ENCODE results near the gene FAM131B. TPM values are rescaled to one million over a fixed set of nuclear protein-coding genes. Genes with fewer than 3 reads are reported as not detected.

FAM131B gene
- 0.98 and 2.7 TPM in 2 replicates for total RNA-seq (ENCODE audit: low replicate concordance)

GRCh38 chr7:143362131-143363015 lies at the start of gene FAM131B:
Gene FAM131B (minus strand): TSS chr7:143362713. CDS start chr7:143362603, 110 bp downstream.

GRCh38 chr7:143408686-143409561 lies 46.4 kb upstream of the FAM131B start, which contains the start of gene EPHA1:
Gene EPHA1 (minus strand): TSS chr7:143408856. CDS start chr7:143408805, 51 bp downstream.

GRCh38 chr7:143380646-143381426 lies 18.3 kb upstream of the FAM131B start, which contains the start of gene ZYX:
Gene ZYX (plus strand): TSS chr7:143381345. CDS start chr7:143381572, 227 bp downstream.

GRCh38 chr7:143315776-143316175 lies 46.7 kb downstream of the FAM131B start, which contains the start of gene CLCN1:
Gene CLCN1 (plus strand): TSS chr7:143316111. CDS start chr7:143316213, 102 bp downstream.

Other genes with a start within 250 kb of the FAM131B start
- not detected in 2 replicates for gene PIP, start 230.6 kb downstream of the FAM131B start, total RNA-seq (ENCODE audit: low replicate concordance)
- gene TAS2R39, start 179.3 kb downstream of the FAM131B start, total RNA-seq (ENCODE audit: low replicate concordance): 0.35 TPM in 1 of 2 replicates, not detected in the other
- not detected in 2 replicates for gene TAS2R40, start 140.7 kb downstream of the FAM131B start, total RNA-seq (ENCODE audit: low replicate concordance)
- 39.1 and 72.5 TPM in 2 replicates for gene GSTK1, start 99.3 kb downstream of the FAM131B start, total RNA-seq (ENCODE audit: low replicate concordance)
- not detected in 2 replicates for gene TMEM139, start 77.8 kb downstream of the FAM131B start, total RNA-seq (ENCODE audit: low replicate concordance)
- gene CASP2, start 74.4 kb downstream of the FAM131B start, total RNA-seq (ENCODE audit: low replicate concordance): 6.7 and 9.7 TPM in 2 replicates
- gene CLCN1, start 46.6 kb downstream of the FAM131B start, total RNA-seq (ENCODE audit: low replicate concordance): not detected in 2 replicates
- gene ZYX, start 18.6 kb upstream of the FAM131B start, total RNA-seq (ENCODE audit: low replicate concordance): 6.3 and 25.7 TPM in 2 replicates
- gene EPHA1, start 46.1 kb upstream of the FAM131B start, total RNA-seq (ENCODE audit: low replicate concordance): not detected in 2 replicates
- not detected in 2 replicates for gene TAS2R60, start 80.7 kb upstream of the FAM131B start, total RNA-seq (ENCODE audit: low replicate concordance)
- not detected in 2 replicates for gene TAS2R41, start 115.2 kb upstream of the FAM131B start, total RNA-seq (ENCODE audit: low replicate concordance)
- gene CTAGE15, start 209.1 kb upstream of the FAM131B start, total RNA-seq (ENCODE audit: low replicate concordance): not detected in 2 replicates

All from smooth muscle cell of the coronary artery (primary cell).